NCI-H1048 (cell line): ENCODE measurements around the gene PDE8A.

ENCODE experiments used
- DNase-seq: peaks from one replicate; lab custom pipeline; 2025; lab: John Stamatoyannopoulos, UW

Gene PDE8A

DNA sequence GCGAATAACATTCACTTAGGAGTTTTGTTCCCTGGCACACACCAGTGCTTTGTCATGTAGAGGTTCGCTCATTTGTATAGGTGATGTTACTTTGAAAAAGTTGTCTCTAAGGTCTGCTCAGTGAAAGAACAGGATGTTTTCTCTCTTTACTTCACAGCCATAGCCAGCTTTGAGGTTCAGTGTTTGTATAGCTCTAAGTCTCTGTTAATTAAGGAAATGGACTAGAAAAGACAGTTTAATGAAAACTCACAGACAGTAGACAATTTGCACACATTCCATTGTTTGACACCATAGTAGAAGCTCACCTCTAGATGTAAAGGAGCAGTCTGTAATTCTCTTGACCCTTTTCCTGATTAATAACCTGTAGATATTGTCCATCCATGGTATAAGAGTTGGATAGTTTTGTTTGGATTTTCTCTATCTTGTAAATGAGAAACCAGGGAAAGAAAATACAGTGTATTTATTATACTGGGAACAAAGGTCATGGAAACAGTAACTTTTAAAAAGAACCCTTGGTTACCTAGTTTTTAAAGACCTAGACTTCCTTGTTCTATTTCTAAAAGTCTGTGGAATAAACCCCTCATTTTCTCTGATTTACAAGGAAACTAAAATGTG, 50.4 kb downstream of the PDE8A start:
- no peak for DNase-seq

DNA sequence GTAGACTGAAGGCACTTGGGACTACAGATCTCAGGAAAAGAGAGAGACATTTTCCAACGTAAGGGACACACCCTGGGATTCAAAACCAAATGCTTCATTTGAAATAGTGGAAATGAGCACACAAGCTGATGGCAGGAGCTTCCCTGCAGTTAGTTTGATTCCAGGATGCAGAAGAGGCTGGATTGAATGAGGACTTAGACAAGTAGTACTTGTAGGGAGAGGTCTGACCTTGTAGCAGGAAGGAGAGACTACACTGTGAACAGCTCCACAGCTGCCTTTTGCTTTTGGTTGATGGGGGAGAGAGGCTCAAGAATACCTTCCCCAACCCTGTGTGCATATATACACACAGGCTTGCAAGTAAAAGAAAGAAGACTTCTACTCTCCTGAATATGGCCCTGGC, 51.5 kb downstream of the PDE8A start:
- no peak for DNase-seq

DNA sequence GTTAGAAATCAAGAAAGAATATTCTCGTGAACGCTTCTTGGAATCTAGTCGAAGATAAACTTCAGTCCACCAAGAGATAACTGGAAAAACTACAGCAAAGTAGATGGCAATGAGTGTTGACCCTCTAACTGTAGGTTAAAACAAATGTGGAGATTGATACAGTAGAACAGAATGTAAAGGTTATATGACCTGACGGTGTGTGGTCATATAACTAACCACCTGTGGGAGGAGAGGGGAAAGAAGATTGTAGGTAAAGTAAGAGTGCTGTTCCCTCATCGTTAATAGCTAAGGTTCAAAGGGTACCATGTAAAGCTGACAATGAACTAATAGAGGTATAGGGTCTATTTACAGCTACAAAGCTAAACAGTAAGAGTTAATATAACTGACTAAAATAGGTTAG, 52.6 kb downstream of the PDE8A start:
- DNase-seq = no peak

DNA sequence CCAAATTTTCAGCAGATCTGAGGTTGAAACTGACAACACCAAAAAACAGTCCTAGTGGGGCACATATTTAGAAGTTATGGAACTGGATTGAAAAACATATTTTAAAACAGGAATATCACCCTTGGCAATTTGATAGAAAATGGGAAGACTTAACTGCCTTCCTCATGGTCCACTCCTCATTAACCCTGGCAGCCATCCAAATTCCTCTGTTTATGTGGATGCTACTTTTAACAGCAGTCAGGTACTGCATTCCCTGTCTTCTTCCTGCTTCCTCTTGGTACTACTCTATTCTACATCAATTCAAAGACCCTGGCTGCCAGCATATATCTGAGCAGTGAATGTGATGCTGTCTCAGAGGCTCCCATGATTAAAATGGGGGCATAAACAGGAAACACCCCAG, 54.3 kb downstream of the PDE8A start:
- DNase-seq = no peak

DNA sequence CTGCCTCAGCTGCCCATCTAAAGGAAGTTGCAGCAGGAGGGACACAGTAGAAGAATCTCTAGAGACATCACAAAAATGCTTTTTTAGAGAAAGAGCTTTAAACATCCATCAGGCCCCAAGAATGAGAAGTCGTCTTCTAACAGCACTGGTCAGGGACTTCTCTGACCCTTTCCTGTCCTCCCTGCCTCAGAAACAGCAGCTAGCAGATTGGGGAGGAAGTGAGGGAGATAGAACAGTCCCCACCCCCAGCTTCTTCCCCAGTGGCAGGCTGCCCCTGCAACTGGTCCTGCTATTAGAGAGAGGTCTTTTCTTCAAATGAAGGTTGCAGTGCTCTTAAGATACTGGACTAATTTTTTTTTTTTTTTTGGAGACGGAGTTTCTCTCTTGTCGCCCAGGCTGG, 55.1 kb downstream of the PDE8A start:
- no peak for DNase-seq

DNA sequence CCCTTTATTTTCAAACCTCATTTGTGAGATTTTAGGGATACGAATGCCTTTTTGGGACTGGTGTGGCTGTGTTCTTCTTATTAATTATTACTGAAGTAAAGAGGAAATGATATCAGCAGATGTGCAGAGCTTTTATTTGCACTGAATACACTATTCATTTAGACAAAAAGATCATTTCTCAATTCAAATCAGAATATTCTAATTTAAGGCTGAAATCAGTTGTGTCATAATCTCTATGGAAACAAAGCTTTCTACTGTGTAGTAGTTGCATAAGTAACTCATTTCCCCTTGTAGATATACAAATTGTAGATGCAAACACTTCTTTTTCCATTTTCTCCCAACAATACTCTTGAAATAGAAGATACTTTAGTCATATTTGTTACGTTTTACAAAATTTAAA, 56.0 kb downstream of the PDE8A start:
- no peak for DNase-seq

DNA sequence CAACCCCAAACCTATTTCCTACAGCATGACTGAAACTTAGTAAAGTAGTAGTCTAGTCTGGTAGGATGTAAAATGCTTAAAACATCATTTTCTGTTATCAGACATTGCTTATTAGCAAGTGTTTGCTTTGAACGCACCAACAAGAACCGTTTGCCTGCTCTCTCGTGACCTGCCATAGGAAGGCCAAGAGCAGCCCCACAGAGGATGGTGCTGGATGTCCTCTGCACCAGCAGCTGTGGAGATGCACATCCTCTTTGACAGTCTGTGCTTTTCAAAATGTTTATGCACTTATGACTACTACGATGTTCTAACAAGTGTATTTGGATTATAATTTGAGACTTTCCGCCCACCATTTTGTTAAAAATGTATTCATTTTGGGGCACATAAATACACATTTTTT, 59.6 kb downstream of the PDE8A start:
- no peak for DNase-seq

DNA sequence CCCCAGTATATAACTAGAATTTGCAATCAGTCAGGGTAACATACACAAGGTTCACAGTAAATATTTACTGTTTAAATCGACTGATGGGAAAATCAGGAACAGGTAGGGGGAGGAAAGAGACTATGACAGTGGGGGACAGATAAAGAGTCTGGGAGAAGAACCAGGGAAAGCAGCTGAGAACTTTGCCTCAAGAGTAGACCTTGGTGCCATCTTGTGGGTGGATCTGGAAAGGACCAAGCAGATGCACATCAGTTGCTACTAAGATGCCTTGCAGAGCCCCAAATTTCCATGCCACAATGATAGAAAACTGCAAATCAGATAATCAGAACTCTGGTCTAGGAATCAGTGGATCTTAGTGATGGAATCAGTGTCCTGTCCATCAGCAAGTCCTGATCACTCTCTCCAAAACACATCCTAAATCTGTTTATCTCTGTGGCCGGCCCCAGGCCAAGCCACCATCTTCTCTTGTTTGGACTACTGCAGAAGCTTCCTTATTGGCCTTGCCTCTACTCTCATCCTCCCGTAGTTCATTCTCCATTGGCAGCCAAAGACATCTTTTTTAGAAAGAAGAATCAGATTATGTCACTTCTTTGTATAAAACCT, 62.7 kb downstream of the PDE8A start:
- no peak for DNase-seq

DNA sequence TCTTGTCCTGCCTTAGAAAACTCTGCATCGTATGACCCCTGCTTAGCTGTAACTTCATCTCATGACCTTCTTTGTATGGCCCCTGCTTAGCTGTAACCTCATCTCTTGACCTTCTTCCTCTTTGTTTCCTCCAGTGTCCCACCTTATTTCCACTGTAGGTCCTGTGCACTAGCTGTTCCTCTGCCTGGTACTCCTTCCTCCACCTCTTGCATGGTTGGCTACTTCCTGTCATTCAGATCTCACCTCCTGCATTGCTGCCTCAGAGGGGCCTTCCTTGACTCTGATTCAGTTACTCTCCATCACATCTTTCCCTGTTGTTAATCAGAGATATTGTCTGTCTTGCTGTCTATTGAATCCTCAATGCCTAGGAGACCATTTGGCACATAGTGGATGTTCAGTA, 63.2 kb downstream of the PDE8A start:
- DNase-seq = no peak

DNA sequence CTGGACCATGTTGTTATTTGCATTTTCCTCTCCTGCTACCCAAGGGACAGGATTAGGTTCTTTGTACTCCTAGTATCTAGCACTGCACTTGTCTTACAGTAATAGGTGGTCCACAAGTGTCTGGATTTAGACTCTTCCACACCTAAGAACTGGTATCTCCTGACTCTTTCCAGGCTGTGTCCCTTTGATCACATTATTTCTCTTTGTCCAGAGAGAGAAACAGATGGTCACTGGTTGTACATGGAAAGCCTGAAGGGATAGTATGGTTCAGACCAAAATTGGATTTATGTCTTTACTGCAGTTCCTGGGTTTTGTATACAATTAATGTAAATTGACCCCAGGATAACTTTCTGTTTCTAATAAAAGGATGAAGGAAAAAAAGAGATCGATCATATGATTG, 64.0 kb downstream of the PDE8A start:
- DNase-seq = no peak

DNA sequence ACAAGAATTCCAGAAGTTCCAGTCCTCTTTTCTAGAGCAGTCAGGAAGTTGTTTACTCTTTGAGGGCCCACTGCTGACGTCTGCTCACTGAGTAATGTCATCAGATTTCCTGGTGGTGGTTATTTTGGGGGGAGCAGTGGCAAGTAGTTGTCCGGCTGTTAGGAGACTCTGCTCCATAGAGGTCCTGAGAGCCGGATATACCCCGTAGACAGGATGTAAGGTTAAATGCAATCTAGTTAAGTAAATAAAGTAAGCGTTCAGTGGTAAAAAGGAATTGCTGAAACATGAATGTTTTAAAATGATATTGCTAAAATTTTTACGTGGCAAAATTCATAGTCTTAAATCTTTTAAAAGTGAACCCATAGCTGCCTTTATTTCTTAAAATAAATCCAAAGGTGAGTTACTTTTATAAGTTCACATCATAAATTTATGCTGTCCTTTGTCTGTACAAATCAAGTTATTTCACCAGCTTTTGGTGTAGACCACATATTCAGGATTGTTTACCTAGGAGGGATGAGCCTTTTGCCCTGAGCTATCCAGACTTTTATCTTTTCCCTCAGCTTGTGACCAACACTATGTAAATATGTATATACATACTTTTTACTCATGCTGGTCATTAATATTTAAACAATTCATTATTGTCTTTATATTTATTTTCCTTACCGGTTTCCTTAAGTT, 65.8 kb downstream of the PDE8A start:
- DNase-seq = no peak

DNA sequence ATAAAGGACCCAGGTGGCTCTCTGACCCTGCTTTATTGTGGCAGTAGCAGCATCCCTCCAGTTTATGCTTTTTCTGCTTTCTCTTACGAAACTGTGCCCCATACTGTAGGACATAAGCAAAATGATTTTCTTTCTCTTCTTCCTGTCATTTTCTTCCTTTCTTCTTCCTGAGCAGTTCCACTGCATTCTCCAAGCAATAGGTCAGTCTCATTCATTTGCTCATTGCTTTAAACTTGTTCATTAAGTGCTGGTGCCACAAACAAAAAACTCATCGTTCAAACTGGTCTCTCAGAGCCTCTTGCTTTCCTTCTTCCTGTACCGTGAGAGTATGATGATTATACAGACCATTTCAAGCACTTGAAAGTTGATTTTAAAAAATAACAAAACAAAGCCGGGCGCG, 66.8 kb downstream of the PDE8A start:
- DNase-seq = no peak

DNA sequence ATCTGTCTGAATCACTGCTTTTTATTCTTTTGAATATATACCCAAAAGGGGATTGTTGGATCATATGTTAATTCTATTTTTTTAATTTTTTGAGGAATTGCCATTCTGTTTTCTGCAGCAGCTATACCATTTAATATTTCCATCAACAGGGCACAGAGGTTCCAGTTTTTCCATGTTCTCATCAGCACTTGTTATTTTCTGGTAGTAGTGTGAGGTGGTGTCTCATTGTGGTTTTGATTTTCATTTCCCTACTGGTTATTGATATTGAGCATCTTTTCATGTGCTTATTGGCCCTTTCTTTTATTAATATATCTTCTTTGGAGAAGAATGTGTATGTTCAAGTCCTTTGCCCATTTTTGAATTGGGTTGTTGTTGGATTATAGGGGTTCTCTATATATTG, 68.1 kb downstream of the PDE8A start:
- no peak for DNase-seq

DNA sequence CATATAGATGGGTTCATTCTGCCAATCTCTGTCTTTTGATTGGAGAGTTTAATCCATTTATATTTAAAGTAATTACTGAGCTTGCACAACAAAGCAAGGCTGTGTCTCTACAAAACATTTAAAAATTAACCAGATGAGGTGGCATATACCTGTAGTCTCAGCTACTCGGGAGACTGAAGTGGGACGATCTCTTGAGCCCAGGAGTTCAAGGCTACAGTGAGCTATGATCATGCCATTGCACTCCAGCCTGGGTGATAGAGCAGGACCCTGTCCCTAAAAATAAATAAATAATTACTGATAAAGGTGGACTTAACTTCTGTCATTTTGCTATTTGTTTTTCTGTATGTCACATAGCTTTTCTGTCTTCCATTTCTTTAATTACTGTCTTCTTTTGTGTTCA, 78.1 kb downstream of the PDE8A start:
- DNase-seq = no peak

DNA sequence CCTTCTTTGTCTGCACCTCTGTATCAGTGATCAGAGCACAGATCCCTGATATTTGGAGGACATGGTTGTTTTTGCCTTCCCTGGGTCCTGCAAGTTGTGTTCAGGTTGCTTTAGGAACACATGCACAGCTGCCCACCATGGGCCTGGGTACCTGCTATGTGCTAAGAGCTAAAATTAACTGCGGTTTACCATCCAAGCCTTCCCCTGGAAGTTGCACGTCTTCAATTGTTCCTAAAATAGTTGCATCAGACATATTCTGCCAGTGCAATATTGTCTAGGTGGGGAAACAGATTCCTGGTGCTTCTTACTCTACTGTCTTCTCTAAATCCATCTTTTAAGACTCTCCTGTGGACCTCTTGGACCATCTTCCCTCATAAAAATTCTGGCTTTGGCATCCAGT, 80.9 kb downstream of the PDE8A start:
- no peak for DNase-seq

DNA sequence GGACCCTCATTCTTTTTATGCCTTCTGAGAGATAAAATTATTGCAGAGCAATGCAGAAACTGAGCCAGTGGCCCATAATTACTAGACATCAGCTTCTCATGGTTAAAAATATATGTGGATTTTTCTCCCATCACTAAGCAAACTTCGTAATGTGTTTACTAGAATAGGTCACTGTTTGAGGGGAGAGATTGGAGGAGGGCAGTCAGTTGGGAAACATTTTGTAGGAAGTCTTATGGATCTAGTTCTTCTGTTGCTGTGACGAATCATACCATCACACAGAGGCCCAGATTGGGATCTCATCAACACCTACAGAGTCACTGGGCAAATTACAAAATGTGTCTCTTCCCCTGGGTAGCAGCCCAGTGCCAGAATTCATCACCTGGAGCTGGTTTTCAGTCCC, 81.4 kb downstream of the PDE8A start:
- DNase-seq = no peak

DNA sequence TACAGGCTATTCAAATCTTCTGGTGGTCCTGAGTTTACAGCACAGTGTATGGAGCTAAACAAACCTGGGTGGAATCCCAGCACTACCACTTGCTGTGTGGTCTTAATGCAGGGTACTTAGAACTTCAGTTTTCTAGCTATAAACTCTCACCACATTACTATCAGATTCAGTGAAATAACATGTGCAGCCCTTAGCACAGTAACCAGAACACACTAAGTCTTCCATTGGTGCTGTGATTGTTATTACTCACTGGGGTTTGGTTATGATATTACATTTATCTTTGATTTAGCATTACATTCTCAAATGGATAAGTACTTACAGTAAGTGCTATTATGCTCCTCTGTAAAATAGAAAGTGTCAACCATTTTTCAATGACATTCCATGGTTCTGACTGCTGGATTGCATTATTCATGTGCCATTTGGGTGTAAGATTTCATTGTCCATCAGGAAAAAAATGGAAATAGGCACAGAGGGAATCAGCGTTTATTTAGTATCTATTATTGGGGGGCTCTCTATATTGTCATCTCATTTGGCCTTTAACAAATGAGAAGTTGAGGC, 81.9 kb downstream of the PDE8A start:
- no peak for DNase-seq

DNA sequence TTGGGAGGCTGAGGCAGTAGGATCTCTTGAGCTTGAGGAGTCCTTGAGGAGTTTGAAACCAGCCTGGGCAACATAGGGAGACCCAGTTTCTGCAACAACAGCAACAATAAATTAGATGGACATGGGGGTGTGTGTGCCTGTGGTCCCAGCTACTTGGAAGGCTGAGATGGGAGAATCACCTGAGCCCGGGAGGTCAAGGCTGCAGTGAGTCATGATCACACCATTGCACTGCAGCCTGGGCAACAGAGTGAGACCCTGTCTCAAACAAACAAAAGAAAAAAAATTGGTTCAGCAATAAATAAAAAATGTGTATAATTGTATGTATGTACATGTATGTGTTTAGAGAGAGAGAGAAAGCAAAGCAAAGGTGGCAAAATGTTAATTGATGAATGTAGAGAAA, 83.1 kb downstream of the PDE8A start:
- DNase-seq = no peak

DNA sequence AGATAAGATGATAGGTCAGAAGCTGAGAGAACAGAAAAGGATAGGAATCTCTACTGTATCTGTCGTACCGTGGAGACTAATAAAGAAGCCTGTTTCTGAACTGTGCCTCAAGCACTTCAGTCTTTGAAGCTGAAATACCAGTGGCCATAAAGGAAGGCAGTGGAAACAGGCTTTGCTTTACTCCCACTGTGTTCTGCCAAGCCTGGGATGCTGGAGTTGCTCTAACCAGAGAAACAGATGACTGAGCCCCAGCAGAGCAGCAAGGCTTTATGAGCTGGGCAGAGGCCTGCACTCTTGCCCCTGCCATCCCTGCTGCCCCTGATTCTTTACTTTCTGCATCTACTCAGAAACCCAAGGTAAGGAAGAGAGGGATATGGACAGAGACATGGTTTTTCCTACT, 89.4 kb downstream of the PDE8A start:
- DNase-seq = no peak

DNA sequence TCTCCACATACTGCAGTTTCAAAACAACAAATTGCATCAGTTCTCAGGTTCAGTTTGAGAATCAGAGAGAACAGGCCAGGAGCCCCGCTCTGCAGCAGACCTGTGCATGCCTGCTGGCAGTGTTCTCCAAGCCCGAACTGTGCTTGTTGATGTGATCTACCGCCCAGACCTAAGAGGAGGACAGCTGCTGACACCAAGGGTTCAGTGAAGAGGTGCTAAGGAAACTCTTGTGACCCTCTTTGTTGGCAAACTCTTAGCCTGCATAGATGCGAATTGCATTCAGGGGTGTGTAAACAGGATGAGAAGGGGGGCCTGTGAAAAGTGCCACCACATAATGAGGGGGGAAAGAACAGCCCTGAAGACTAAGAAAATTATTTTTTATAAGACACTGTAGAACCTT, 89.8 kb downstream of the PDE8A start:
- DNase-seq = no peak

DNA sequence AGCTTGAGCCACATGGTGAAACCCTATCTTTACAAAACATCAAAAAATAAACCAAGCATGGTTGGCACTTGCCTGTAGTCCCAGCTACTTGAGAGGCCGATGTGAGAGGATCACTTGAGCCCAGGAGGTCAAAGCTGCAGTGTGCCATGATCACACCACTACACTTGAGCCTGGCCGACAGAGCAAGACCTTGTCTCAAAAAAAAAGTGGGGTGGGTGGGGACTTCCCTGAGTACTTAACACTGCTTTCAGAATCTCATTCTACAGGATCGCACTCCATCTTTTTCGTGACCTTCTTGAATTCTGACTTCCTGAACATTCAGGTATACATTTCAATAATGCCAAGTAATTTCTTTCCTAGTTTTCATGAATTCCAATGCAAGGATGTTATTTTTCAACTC, 91.3 kb downstream of the PDE8A start:
- no peak for DNase-seq

DNA sequence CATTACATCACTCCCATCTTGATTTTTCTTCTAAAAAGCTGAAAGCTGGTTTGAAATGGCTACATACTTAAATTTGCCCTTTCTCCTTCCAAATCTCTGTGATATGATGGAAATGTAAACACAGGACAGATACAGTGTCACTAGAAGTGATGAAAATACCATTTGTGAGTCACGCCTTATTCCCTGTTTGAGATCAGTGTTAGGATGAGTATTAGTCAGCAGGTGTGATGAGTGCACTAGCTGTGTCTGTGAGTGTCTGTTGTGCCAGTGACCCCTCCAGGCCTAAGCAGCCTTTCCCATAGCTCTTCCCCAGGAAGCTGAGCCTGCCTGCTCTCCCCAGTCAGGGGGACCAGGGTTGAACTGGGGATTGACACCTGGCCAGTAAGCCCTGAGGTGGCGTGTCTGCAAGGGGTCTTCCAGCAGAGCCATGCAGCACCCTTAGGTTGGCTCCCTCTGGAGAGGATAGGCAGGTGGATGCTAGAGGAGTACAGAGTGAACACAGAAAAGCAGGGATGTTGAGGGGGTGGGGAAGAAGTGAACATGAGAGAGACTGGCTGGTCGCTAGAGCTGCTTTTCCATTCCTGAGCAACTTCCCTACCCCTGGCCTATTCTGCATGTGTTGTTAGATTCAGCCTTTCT, 92.0 kb downstream of the PDE8A start:
- no peak for DNase-seq

DNA sequence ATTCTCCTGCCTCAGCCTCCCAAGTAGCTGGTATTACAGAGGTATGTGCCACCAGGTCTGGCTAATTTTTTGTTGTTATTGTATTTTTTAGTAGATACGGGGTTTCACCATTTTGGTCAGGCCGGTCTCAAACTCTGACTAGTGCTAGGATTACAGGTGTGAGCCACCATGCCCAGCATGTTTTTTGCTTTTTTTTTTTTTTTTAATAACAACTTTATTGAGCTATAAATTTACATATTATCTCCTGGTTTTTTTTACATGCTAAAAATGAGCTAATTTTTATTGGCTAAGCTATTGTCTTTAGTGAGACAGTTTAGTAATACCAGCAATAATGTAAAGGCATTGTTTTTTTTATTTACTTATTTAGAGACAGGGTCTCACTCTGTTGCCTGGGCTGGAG, 105.2 kb downstream of the PDE8A start:
- DNase-seq = no peak
